GM21825 (cell line): Measurements from ENCODE around the gene EMC8.
"Not testable (repeated sequence)": the region's sequence is repeated elsewhere in the genome, so short reads cannot be mapped to it uniquely, and the experiment has no call there.

ENCODE experiments used
- ATAC-seq: cut with Tn5 transposase; IDR thresholded peaks from one replicate; pipeline ENCODE4 v1.9.1; 2021; ENCODE audit warnings: mild to moderate bottlenecking, moderate library complexity; ENCODE audit not compliant: unreplicated experiment

The EMC8 gene

GRCh38 chr16:85835227-85835751 lies 35.9 kb upstream of the EMC8 start:
- no peak for ATAC-seq

- no peak for ATAC-seq
Measured at GRCh38 chr16:85834741-85835140, 35.4 kb upstream of the EMC8 start.

GRCh38 chr16:85833219-85833920 lies 34.0 kb upstream of the EMC8 start:
- ATAC-seq: no peak

GRCh38 chr16:85832570-85833218 lies 33.4 kb upstream of the EMC8 start:
- ATAC-seq: no peak

GRCh38 chr16:85830821-85831220 lies 31.5 kb upstream of the EMC8 start:
- ATAC-seq: no peak

- ATAC-seq: no peak
Measured at GRCh38 chr16:85829751-85830445, 30.6 kb upstream of the EMC8 start.

GRCh38 chr16:85829171-85829719 lies 29.9 kb upstream of the EMC8 start:
- ATAC-seq: no peak

GRCh38 chr16:85828166-85828565 lies 28.8 kb upstream of the EMC8 start:
- no peak for ATAC-seq

GRCh38 chr16:85826686-85827247 lies 27.4 kb upstream of the EMC8 start:
- no peak for ATAC-seq

- no peak for ATAC-seq
Measured at GRCh38 chr16:85825326-85825725, 26.0 kb upstream of the EMC8 start.

- ATAC-seq: no peak
Measured at GRCh38 chr16:85824161-85825135, 25.1 kb upstream of the EMC8 start.

- ATAC-seq: no peak
Measured at GRCh38 chr16:85823328-85823920, 24.1 kb upstream of the EMC8 start.

GRCh38 chr16:85822145-85822544 lies 22.8 kb upstream of the EMC8 start:
- no peak for ATAC-seq

- peak; percentile 67 for ATAC-seq
Measured at GRCh38 chr16:85821390-85822135, 22.2 kb upstream of the EMC8 start.

- no peak for ATAC-seq
Measured at GRCh38 chr16:85820604-85821372, 21.4 kb upstream of the EMC8 start.

- ATAC-seq: no peak
Measured at GRCh38 chr16:85819771-85820170, 20.4 kb upstream of the EMC8 start.

GRCh38 chr16:85819245-85819644 lies 19.9 kb upstream of the EMC8 start:
- ATAC-seq: peak; percentile 48

- not testable (repeated sequence) for ATAC-seq
Measured at GRCh38 chr16:85817195-85817594, 17.9 kb upstream of the EMC8 start.
